A549 (cell line): ENCODE results near the gene GTF2B.

Source experiments
- CHD2 ChIP-seq: fragments of 150-350 bp; IDR thresholded peaks from 2 replicates; pipeline ENCODE4 v1.6.1; 2014; ENCODE audit warnings: low read length; ENCODE audit not compliant: partially characterized antibody
- MAZ ChIP-seq: fragments of 150-350 bp; IDR thresholded peaks from 2 replicates; pipeline ENCODE4 v1.6.1; 2014; ENCODE audit warnings: antibody characterized with exemption, low read depth, low read length, borderline replicate concordance
- ZFP36 ChIP-seq: fragments of 450-650 bp; IDR thresholded peaks from 2 replicates; pipeline ENCODE4 v1.6.1; 2014; ENCODE audit warnings: borderline replicate concordance; ENCODE audit not compliant: partially characterized antibody
- TF ChIP-seq, protein P1 (sequence below): fragments of >200 bp; sonication (Bioruptor Twin); formaldehyde crosslinking; IDR thresholded peaks from 3 replicates; pipeline ENCODE4 v1.5.1; 2016

GRCh38 chr1:88876573-88877365 is 14.6 kb downstream of the GTF2B start:
- TF ChIP-seq, protein P1, sequence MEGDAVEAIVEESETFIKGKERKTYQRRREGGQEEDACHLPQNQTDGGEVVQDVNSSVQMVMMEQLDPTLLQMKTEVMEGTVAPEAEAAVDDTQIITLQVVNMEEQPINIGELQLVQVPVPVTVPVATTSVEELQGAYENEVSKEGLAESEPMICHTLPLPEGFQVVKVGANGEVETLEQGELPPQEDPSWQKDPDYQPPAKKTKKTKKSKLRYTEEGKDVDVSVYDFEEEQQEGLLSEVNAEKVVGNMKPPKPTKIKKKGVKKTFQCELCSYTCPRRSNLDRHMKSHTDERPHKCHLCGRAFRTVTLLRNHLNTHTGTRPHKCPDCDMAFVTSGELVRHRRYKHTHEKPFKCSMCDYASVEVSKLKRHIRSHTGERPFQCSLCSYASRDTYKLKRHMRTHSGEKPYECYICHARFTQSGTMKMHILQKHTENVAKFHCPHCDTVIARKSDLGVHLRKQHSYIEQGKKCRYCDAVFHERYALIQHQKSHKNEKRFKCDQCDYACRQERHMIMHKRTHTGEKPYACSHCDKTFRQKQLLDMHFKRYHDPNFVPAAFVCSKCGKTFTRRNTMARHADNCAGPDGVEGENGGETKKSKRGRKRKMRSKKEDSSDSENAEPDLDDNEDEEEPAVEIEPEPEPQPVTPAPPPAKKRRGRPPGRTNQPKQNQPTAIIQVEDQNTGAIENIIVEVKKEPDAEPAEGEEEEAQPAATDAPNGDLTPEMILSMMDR = no peak
- TF ChIP-seq ZFP36 (no peak), MAZ (no peak), CHD2 (no peak)
